H1 (cell line): ENCODE measurements around the gene MAGI1. TPM values are rescaled to one million over a fixed set of nuclear protein-coding genes. Genes with fewer than 3 reads are reported as not detected.

Source experiments
- BACH1 ChIP-seq: IDR thresholded peaks from 2 replicates; pipeline ENCODE4 v1.6.1; 2012; ENCODE audit warnings: low read length, improper control_type of control experiment
- CHD7 ChIP-seq: fragments of 300-600 bp; sonication (generic); IDR thresholded peaks from 2 replicates; pipeline ENCODE4 v1.7.1; 2012; ENCODE audit warnings: low read length, moderate library complexity, mild to moderate bottlenecking, inconsistent platforms; ENCODE audit not compliant: insufficient replicate concordance
- GTF2F1 ChIP-seq: IDR thresholded peaks from 2 replicates; pipeline ENCODE4 v1.6.1; 2012; ENCODE audit warnings: low read depth, low read length, improper control_type of control experiment, borderline replicate concordance
- JUND ChIP-seq: IDR thresholded peaks from 2 replicates; pipeline ENCODE4 v1.6.1; 2011; ENCODE audit warnings: mild to moderate bottlenecking, improper control_type of control experiment, low read length
- NRF1 ChIP-seq: IDR thresholded peaks from 2 replicates; pipeline ENCODE4 v1.6.1; 2011; ENCODE audit warnings: mild to moderate bottlenecking, low read depth, low read length, improper control_type of control experiment
- RNF2 ChIP-seq: fragments of 200-900, 300-1000 bp; sonication (generic); IDR thresholded peaks from 2 replicates; pipeline ENCODE4 v1.7.1; 2016; ENCODE audit warnings: borderline replicate concordance, low read depth, mild to moderate bottlenecking, antibody characterized with exemption, low read length; ENCODE audit not compliant: poor library complexity, severe bottlenecking; ENCODE audit errors: missing control alignments
- SP2 ChIP-seq: IDR thresholded peaks from 2 replicates; pipeline ENCODE4 v1.6.1; 2012; ENCODE audit warnings: mild to moderate bottlenecking, low read length, inconsistent platforms
- SRF ChIP-seq: IDR thresholded peaks from 2 replicates; pipeline ENCODE4 v1.6.1; 2011; ENCODE audit warnings: mild to moderate bottlenecking, low read depth, low read length, moderate library complexity
- SUZ12 ChIP-seq: fragments of 200-600 bp; sonication (generic); IDR thresholded peaks from 2 replicates; pipeline ENCODE4 v1.6.1; 2012; ENCODE audit warnings: mild to moderate bottlenecking, inconsistent platforms, low read length, moderate library complexity, mixed read lengths
- TAF7 ChIP-seq: optimal IDR thresholded peaks from 2 replicates; pipeline ENCODE3; 2011; ENCODE audit warnings: low read depth, mild to moderate bottlenecking, inconsistent platforms, low read length, moderate library complexity, borderline replicate concordance
- polyA plus RNA-seq, 7 experiments: library from polyadenylated mRNA; depleted of rRNA in 3 of 7; stranded (reverse) in 5 of 7; unstranded in 2 of 7; fragments of >200 nt in 5 of 7; fragments of 200-250 nt in 2 of 7; gene quantifications; 1 replicate in 5 of 7; 2 replicates in 1 of 7; 4 replicates in 1 of 7; pipeline versions ENCODE4 v1.2.1 to v1.2.3, GENCODE V29; 2011 to 2013; ENCODE audit warnings: missing spikeins in 2 of 7, mixed read lengths in 2 of 7
- total RNA-seq: library from RNA; stranded (reverse); fragmentation: NEBNext Ultra II Directional; extraction: Animal tissue kit (Norgen Biotek cat#: 25700); gene quantifications from 2 replicates; pipeline ENCODE4 v1.2.1, GENCODE V29; 2021

MAGI1 gene
- total and polyA plus RNA-seq, 2 of the 8 experiments (the other 6 are each of a cell fraction or from before 2014, with no cell fraction given) = 19.8 to 78.0 TPM

- no peak for TF ChIP-seq CHD7
- TF ChIP-seq BACH1 = no peak
- TF ChIP-seq SRF = no peak
- TF ChIP-seq NRF1 = no peak
- no peak for TF ChIP-seq TAF7
- no peak for TF ChIP-seq GTF2F1
- TF ChIP-seq SUZ12 = no peak
- TF ChIP-seq SP2 = no peak
- TF ChIP-seq RNF2 = no peak
- no peak for TF ChIP-seq JUND
These were observed 36.6 kb upstream of the MAGI1 start (continued) for GRCh38 chr3:66075281-66075680.
